ENCODE measurements around the gene PPP2R3B.
"Not testable (repeated sequence)": the region's sequence is repeated elsewhere in the genome, so short reads cannot be mapped to it uniquely, and the experiment has no call there.

Gene PPP2R3B

GRCh38 chrX:355329-356050 lies 31.2 kb downstream of the PPP2R3B start:
- TF ChIP-seq CTCF (IDR thresholded peaks at IDR 0.05) (no peak), ZFX (IDR thresholded peaks at IDR 0.05; ENCODE audit: borderline replicate concordance) (no peak)
- no peak overlapping the region for H3K27ac ChIP-seq

GRCh38 chrX:353566-354535 lies 32.9 kb downstream of the PPP2R3B start:
- no peak overlapping the region for H3K27ac ChIP-seq
- TF ChIP-seq ZFX (IDR thresholded peaks at IDR 0.05; ENCODE audit: borderline replicate concordance) (no peak), CTCF (IDR thresholded peaks at IDR 0.05) (no peak)

GRCh38 chrX:352582-353314 lies 34.0 kb downstream of the PPP2R3B start:
- TF ChIP-seq CTCF (IDR thresholded peaks at IDR 0.05) (no peak), ZFX (IDR thresholded peaks at IDR 0.05; ENCODE audit: borderline replicate concordance) (no peak)
- no peak overlapping the region for H3K27ac ChIP-seq

GRCh38 chrX:352181-352580 lies 34.5 kb downstream of the PPP2R3B start:
- TF ChIP-seq CTCF (IDR thresholded peaks at IDR 0.05) (no peak), ZFX (IDR thresholded peaks at IDR 0.05; ENCODE audit: borderline replicate concordance) (no peak)
- no peak overlapping the region for H3K27ac ChIP-seq

- TF ChIP-seq ZFX (IDR thresholded peaks at IDR 0.05; ENCODE audit: borderline replicate concordance) (no peak), CTCF (IDR thresholded peaks at IDR 0.05) (no peak)
- H3K27ac ChIP-seq, result no peak overlapping the region
Observed at GRCh38 chrX:351736-352135, 35.0 kb downstream of the PPP2R3B start.

GRCh38 chrX:351324-351641 lies 35.4 kb downstream of the PPP2R3B start:
- not testable (repeated sequence) for H3K27ac ChIP-seq

- TF ChIP-seq ZFX (IDR thresholded peaks at IDR 0.05; ENCODE audit: borderline replicate concordance) (no peak), CTCF (IDR thresholded peaks at IDR 0.05) (no peak)
- no peak overlapping the region for H3K27ac ChIP-seq
Observed at GRCh38 chrX:350534-351323, 36.0 kb downstream of the PPP2R3B start.

Measured in 22Rv1 (cell line).